Measurements from ENCODE around the gene PMEL.
"Not testable (repeated sequence)": the region's sequence is repeated elsewhere in the genome, so short reads cannot be mapped to it uniquely, and the experiment has no call there.

The PMEL gene

GRCh38 chr12:55965941-55966407 lies at the start of gene PMEL:
Gene PMEL (minus strand): TSS chr12:55966042. CDS start chr12:55966011, 31 bp downstream.
- Mint-ChIP-seq H3K27ac (peak within 1 kb of the TSS; percentile 93 to 98), H3K4me1 (peaks cover 39% of the 10 kb centered on the region), H3K27me3 (no peaks in the 10 kb centered on the region), H3K4me3 (peak within 1 kb of the TSS; percentile 96 to 100), H3K9me3 (no peaks in the 10 kb centered on the region)
- DNase-seq (no peak), ATAC-seq (peak; percentile 3)

GRCh38 chr12:56014205-56014604 lies 48.4 kb upstream of the PMEL start:
- no peak for ATAC-seq
- DNase-seq, result no peak
- Mint-ChIP-seq H3K4me3 (no peak overlapping the region), H3K27me3 (no peaks in the 10 kb centered on the region), H3K4me1 (peaks cover 51% of the 10 kb centered on the region), H3K27ac (peak overlapping the region in 1 of 2 donors; percentile 67), H3K9me3 (no peaks in the 10 kb centered on the region)

GRCh38 chr12:56013482-56013881 lies 47.6 kb upstream of the PMEL start:
- Mint-ChIP-seq H3K4me3 (no peak overlapping the region), H3K4me1 (peaks cover 59% of the 10 kb centered on the region), H3K27ac (no peak overlapping the region), H3K9me3 (no peaks in the 10 kb centered on the region), H3K27me3 (no peaks in the 10 kb centered on the region)
- DNase-seq (no peak), ATAC-seq (no peak)

- no peak for DNase-seq
- no peak overlapping the region for H3K27ac Mint-ChIP-seq
- ATAC-seq, result no peak
- no peaks in the 10 kb centered on the region for H3K9me3 Mint-ChIP-seq
- H3K4me3 Mint-ChIP-seq, result no peak overlapping the region
- peaks cover 64% of the 10 kb centered on the region for H3K4me1 Mint-ChIP-seq
- no peaks in the 10 kb centered on the region for H3K27me3 Mint-ChIP-seq
Observed at GRCh38 chr12:56011509-56012090, 45.8 kb upstream of the PMEL start.

GRCh38 chr12:56010111-56010570 lies 44.3 kb upstream of the PMEL start:
- H3K9me3 Mint-ChIP-seq, result no peaks in the 10 kb centered on the region
- H3K4me3 Mint-ChIP-seq, result peak overlapping the region in 1 of 2 donors; percentile 11
- no peaks in the 10 kb centered on the region for H3K27me3 Mint-ChIP-seq
- H3K27ac Mint-ChIP-seq, result no peak overlapping the region
- H3K4me1 Mint-ChIP-seq, result peaks cover 51% of the 10 kb centered on the region
- no peak for DNase-seq
- no peak for ATAC-seq

- peak; percentile 81 for ATAC-seq
- no peaks in the 10 kb centered on the region for H3K9me3 Mint-ChIP-seq
- peaks cover 57% of the 10 kb centered on the region for H3K4me1 Mint-ChIP-seq
- H3K27me3 Mint-ChIP-seq, result no peaks in the 10 kb centered on the region
- peak overlapping the region; percentile 84 to 98 for H3K4me3 Mint-ChIP-seq
- DNase-seq, result peak; percentile 62 to 63
- peak overlapping the region; percentile 83 to 84 for H3K27ac Mint-ChIP-seq
Observed at GRCh38 chr12:56007564-56008559, 42.0 kb upstream of the PMEL start.

- no peak for ATAC-seq
- no peak for DNase-seq
- Mint-ChIP-seq H3K9me3 (no peaks in the 10 kb centered on the region), H3K27me3 (no peaks in the 10 kb centered on the region), H3K27ac (peak overlapping the region in 1 of 2 donors; percentile 7), H3K4me3 (no peak overlapping the region), H3K4me1 (peaks cover 37% of the 10 kb centered on the region)
Observed at GRCh38 chr12:56004211-56004610, 38.4 kb upstream of the PMEL start.

GRCh38 chr12:56003376-56003775 lies 37.5 kb upstream of the PMEL start:
- H3K27ac Mint-ChIP-seq, H3K9me3 Mint-ChIP-seq, H3K27me3 Mint-ChIP-seq, ATAC-seq, H3K4me3 Mint-ChIP-seq, DNase-seq: not testable (repeated sequence)
- peaks cover 34% of the 10 kb centered on the region for H3K4me1 Mint-ChIP-seq

GRCh38 chr12:56001487-56002100 lies 35.8 kb upstream of the PMEL start:
- H3K9me3 Mint-ChIP-seq, result no peaks in the 10 kb centered on the region
- no peak overlapping the region for H3K4me3 Mint-ChIP-seq
- no peak for DNase-seq
- peaks cover 38% of the 10 kb centered on the region for H3K4me1 Mint-ChIP-seq
- no peak overlapping the region for H3K27ac Mint-ChIP-seq
- ATAC-seq, result no peak
- H3K27me3 Mint-ChIP-seq, result peaks cover 15% of the 10 kb centered on the region

- H3K4me3 Mint-ChIP-seq, H3K9me3 Mint-ChIP-seq, H3K27ac Mint-ChIP-seq, DNase-seq, ATAC-seq: not testable (repeated sequence)
- Mint-ChIP-seq H3K4me1 (peaks cover 46% of the 10 kb centered on the region), H3K27me3 (peaks cover 15% of the 10 kb centered on the region)
Observed at GRCh38 chr12:55999999-56000540, 34.2 kb upstream of the PMEL start.

- H3K4me3 Mint-ChIP-seq, result not testable (repeated sequence)
- peaks cover 15% of the 10 kb centered on the region for H3K27me3 Mint-ChIP-seq
Observed at GRCh38 chr12:55999522-55999921, 33.7 kb upstream of the PMEL start.

GRCh38 chr12:55997535-55997859 lies 31.7 kb upstream of the PMEL start:
- peak; percentile 40 for ATAC-seq
- Mint-ChIP-seq H3K27ac (peak overlapping the region in 1 of 2 donors; percentile 50), H3K4me1 (peaks cover 39% of the 10 kb centered on the region), H3K4me3 (peak overlapping the region; percentile 91 to 94), H3K9me3 (no peaks in the 10 kb centered on the region), H3K27me3 (peaks cover 15% of the 10 kb centered on the region)
- DNase-seq, result no peak

More at GRCh38 chr12:55999522-55999921, 33.7 kb upstream of the PMEL start:
- H3K4me1 Mint-ChIP-seq, result peaks cover 45% of the 10 kb centered on the region
- H3K9me3 Mint-ChIP-seq, DNase-seq, H3K27ac Mint-ChIP-seq, ATAC-seq: not testable (repeated sequence)

GRCh38 chr12:55996715-55997534 lies 31.1 kb upstream of the PMEL start, which contains the start of gene SUOX:
Gene SUOX (plus strand): TSS chr12:55997276. CDS start chr12:56002222, 4,946 bp downstream.
- peak within 1 kb of the TSS in 1 of 2 donors; percentile 50 for H3K27ac Mint-ChIP-seq
- H3K4me1 Mint-ChIP-seq, result peaks cover 39% of the 10 kb centered on the region
- DNase-seq, result peak; percentile 41 to 69

GRCh38 chr12:55996201-55996714 lies 30.4 kb upstream of the PMEL start:
- H3K4me3 Mint-ChIP-seq, result peak overlapping the region; percentile 91 to 94
- peaks cover 15% of the 10 kb centered on the region for H3K27me3 Mint-ChIP-seq
- H3K9me3 Mint-ChIP-seq, result no peaks in the 10 kb centered on the region
- H3K27ac Mint-ChIP-seq, result peak overlapping the region in 1 of 2 donors; percentile 27
- DNase-seq (peak; percentile 55 to 66), ATAC-seq (peak; percentile 62)
- peaks cover 39% of the 10 kb centered on the region for H3K4me1 Mint-ChIP-seq

More at GRCh38 chr12:55996715-55997534, 31.1 kb upstream of the PMEL start, which contains the start of gene SUOX:
- H3K4me3 Mint-ChIP-seq, result peak within 1 kb of the TSS; percentile 91 to 94
- ATAC-seq, result peak; percentile 90
- H3K27me3 Mint-ChIP-seq, result peaks cover 15% of the 10 kb centered on the region
- no peaks in the 10 kb centered on the region for H3K9me3 Mint-ChIP-seq
